GM12878 (cell line): Measurements from ENCODE around the gene TXNDC12.
"Not testable (repeated sequence)": the region's sequence is repeated elsewhere in the genome, so short reads cannot be mapped to it uniquely, and the experiment has no call there.

Experiments
- PKNOX1 ChIP-seq: fragments of 450-650 bp; IDR thresholded peaks from 2 replicates; pipeline ENCODE4 v1.6.1; 2016; ENCODE audit warnings: mild to moderate bottlenecking
- PML ChIP-seq: IDR thresholded peaks from 2 replicates; pipeline ENCODE4 v1.6.1; 2012; ENCODE audit warnings: low read length, inconsistent platforms
- TF ChIP-seq, protein P1 (sequence below), 3 experiments: IDR thresholded peaks in 2 of 3; conservative IDR thresholded peaks in 1 of 3; 2 replicates each; pipeline ENCODE4 v1.5.1; 2011; ENCODE audit warnings: low read depth in 3 of 3, low read length in 3 of 3, mild to moderate bottlenecking in 3 of 3, control low read depth in 2 of 3, moderate library complexity in 2 of 3, inconsistent platforms in 1 of 3, mixed read lengths in 1 of 3; ENCODE audit not compliant: control insufficient read depth in 2 of 3, insufficient read depth in 1 of 3; ENCODE audit errors: extremely low read depth in 1 of 3

GRCh38 chr1:52087892-52088291 is 32.9 kb upstream of the TXNDC12 start:
- not testable (repeated sequence) for TF ChIP-seq PKNOX1, PML
- TF ChIP-seq, protein P1, sequence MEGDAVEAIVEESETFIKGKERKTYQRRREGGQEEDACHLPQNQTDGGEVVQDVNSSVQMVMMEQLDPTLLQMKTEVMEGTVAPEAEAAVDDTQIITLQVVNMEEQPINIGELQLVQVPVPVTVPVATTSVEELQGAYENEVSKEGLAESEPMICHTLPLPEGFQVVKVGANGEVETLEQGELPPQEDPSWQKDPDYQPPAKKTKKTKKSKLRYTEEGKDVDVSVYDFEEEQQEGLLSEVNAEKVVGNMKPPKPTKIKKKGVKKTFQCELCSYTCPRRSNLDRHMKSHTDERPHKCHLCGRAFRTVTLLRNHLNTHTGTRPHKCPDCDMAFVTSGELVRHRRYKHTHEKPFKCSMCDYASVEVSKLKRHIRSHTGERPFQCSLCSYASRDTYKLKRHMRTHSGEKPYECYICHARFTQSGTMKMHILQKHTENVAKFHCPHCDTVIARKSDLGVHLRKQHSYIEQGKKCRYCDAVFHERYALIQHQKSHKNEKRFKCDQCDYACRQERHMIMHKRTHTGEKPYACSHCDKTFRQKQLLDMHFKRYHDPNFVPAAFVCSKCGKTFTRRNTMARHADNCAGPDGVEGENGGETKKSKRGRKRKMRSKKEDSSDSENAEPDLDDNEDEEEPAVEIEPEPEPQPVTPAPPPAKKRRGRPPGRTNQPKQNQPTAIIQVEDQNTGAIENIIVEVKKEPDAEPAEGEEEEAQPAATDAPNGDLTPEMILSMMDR (IDR thresholded peaks at IDR 0.05 in 2 of 3, conservative IDR thresholded peaks at IDR 0.05 in 1 of 3; ENCODE audit: control insufficient read depth in 2 of 3, extremely low read depth in 1 of 3, insufficient read depth in 1 of 3, low read depth in 3 of 3, low read length in 3 of 3): not testable (repeated sequence)
